HG02763 (cell line): ENCODE measurements around the gene METTL27.
"Not testable (repeated sequence)": the region's sequence is repeated elsewhere in the genome, so short reads cannot be mapped to it uniquely, and the experiment has no call there.

Source experiments
- ATAC-seq: cut with Tn5 transposase; IDR thresholded peaks from one replicate; pipeline ENCODE4 v1.9.1; 2021; ENCODE audit warnings: mild to moderate bottlenecking, moderate library complexity; ENCODE audit not compliant: unreplicated experiment

The METTL27 gene

DNA sequence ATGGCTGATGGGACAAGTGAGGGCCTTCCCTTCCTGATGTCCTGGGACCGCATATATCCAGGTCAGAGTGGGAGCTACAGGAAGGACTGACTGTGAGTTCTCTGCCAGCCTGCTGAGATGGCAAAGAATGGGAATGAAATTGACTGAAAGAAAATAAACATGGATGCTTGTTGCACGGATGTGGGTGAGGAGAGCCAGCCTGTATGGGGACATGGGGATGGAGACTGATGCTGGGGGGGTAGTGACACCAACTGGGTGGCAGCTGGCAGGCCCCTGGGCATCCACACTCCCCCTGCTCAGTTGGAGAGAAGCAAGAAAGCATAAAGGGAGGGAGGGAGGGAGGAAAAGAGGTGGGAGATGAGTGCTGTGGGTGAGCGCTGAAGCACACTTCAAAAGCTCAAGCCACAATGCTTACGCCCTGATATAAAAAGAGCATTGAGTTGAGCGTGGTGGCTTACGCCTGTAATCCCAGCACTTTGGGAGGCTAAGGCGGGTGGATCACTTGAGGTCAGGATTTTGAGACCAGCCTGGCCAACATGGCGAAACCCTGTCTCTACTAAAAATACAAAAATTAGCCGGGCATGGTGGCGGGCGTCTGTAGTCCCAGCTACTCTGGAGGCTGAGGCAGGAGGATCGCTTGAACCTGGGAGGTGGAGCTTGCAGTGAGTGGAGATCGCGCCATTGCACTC lies 20.6 kb downstream of the METTL27 start:
- not testable (repeated sequence) for ATAC-seq

- no peak for ATAC-seq
Observed at GRCh38 chr7:73820013-73820412, 22.3 kb downstream of the METTL27 start.

DNA sequence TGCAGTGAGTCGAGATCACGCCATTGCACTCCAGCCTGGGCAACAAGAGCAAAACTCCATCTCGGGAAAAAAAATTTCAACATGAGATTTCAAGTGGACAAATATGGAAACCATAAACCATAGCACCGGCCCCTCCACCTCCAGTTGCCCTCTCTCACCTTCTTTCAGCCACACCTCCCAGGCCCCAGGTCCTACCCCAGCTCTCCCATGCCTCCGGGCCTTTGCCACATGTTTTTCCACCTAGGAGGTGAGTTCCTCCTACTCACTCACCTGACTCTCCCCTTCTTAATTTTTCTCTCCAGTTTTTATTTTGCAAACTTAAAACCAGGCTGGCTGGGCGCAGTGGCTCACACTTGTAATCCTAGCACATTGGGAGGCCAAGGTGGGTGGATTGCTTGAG lies 25.2 kb downstream of the METTL27 start:
- no peak for ATAC-seq

- no peak for ATAC-seq
Observed at GRCh38 chr7:73815436-73815835, 26.9 kb downstream of the METTL27 start.

DNA sequence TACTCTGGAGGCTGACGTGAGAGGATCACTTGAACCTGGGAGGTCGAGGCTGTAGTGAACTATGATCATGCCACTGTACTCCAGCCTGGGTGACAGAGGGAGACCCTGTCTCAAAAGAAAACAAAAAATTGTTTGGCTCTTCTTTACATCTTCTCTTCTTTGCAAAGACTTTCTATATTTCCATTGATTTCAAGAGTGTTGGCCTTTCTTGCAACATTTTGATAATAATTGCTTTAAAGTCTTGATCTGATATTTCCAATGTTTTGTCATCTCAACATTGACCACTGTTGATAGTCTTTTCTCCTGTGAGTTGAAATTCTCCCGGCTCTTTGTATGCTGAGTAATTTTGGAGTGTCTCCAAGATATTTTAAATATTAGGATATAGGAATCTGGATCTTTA lies 29.3 kb downstream of the METTL27 start:
- ATAC-seq = no peak

- no peak for ATAC-seq
Observed at GRCh38 chr7:73811760-73812168, 30.6 kb downstream of the METTL27 start.

DNA sequence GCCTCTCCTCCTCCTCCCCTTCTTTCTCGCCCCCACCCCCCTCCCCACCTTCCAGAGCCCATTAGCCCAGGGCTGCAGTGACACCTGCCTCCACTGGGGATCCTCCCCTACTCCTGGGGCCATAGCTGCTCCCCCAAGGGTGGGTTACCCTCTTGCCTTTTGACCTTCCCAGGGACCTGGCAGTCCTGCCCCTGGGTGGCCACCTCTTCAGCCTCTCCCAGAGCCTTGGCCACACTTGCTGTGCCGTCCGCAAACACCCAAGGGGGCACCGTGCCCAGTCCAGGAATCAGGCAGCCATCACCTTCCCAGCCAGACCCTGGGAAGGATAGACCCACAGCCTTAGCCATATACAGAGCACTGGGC lies 31.3 kb downstream of the METTL27 start:
- no peak for ATAC-seq

DNA sequence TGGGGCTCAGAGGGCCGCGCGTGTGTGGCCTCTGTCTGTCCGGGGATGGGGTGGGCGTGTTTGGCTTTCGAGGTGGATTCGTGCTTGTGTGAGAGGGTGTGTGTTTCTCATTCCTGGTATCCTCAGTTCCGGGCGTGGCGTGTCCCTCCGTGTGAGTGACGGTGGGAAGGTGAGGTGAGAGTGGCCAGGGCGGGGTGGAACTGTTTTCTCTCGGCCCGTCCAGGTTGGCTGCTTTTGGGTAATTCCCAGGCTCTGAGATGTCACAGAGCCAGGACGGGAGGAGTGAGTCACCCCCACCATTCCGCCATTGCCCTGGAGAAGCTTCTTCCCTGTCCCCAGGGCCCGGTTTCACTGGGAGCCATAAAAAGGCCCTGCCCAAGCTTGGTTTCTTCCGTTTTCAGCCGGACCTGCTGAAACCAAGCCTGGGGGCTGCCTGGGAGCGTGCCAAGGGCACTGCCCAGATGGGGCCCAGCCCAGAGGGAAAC lies 32.8 kb downstream of the METTL27 start:
- no peak for ATAC-seq

DNA sequence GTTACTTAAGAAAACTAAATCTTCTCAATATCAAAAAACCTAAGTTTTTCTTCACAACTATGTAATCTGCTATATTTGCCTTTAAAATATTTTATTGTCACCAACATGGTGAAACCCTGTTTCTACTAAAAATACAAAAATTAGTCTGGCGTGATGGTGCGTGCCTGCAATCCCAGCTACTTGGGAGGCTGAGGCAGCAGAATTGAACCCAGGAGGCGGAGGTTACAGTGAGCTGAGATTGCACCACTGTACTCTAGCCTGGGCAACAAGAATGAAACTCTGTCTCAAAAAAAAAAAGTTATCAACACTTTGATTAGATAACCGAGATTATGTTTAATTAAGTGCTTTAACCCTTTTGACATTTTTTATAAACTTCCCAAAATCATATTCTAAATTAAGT lies 39.9 kb downstream of the METTL27 start:
- no peak for ATAC-seq

- ATAC-seq = no peak
Observed at GRCh38 chr7:73801577-73801976, 40.7 kb downstream of the METTL27 start.

DNA sequence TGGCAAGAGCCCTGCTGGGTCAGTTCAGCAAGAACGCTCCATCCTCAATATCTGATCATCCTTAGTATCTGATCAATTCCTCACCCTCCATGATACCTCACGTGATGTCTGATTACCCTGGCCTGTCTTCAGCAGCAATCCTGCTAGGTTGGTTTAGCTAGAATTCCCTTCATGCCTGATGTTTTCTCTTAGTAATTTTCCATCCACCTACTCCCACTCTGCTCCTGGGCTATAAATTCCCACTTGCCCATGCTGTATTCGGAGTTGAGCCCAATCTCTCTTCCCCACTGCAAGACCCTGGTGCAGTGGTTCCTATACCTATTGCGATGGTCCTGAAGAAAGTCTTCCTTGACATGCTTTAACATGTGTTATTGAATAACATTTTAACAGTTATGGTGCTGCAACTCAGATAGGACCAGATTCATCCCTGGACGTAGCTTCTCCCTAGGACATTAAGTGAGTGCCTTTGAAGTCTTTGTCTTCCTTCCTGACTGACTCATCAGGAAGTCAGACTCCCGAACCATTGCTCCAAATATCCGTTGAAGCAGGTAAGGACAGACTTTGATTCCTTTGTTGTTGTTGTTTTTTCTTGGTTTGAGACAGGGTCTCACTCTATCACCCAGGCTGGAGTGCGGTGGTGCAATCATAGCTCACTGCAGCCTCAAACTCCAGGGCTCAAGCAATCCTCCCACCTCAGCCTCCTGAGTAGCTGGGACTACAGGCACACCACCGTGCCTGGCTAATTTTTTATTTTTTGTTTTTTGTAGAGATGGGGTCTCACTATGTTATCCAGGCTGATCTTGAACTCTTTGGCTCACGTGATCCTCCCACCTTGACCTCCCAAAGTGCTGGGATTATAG lies 42.8 kb downstream of the METTL27 start:
- no peak for ATAC-seq

DNA sequence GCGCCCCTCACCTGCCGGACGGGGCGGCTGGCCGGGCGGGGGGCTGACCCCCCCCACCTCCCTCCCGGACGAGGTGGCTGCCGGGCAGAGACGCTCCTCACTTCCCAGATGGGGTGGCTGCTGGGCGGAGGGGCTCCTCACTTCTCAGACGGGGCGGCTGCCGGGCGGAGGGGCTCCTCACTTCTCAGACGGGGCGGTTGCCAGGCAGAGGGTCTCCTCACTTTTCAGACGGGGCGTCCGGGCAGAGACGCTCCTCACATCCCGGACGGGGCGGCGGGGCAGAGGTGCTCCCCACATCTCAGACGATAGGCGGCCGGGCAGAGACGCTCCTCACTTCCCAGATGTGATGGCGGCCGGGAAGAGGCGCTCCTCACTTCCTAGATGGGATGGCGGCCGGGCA lies 45.1 kb downstream of the METTL27 start:
- ATAC-seq = not testable (repeated sequence)

- ATAC-seq = not testable (repeated sequence)
Observed at GRCh38 chr7:73796656-73797055, 45.7 kb downstream of the METTL27 start.

DNA sequence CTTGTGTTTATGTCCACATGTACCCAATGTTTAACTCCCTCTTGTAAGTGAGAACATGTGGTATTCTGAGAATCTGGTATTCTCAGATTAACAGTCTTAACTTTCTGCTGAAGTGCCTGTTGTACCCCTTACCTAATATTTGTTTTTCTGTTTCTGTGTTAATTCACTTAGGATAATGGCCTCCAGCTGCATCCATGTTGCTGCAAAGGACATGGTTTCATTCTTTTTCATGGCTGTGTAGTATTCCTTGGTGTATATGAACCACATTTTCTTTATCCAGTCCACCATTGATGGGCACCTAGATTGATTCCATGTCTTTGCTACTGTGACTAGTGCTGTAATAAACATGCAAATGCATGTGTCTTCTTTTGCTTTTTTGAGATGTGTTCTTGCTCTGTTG lies 47.1 kb downstream of the METTL27 start:
- ATAC-seq = not testable (repeated sequence)

- not testable (repeated sequence) for ATAC-seq
Observed at GRCh38 chr7:73791170-73791690, 51.1 kb downstream of the METTL27 start.

DNA sequence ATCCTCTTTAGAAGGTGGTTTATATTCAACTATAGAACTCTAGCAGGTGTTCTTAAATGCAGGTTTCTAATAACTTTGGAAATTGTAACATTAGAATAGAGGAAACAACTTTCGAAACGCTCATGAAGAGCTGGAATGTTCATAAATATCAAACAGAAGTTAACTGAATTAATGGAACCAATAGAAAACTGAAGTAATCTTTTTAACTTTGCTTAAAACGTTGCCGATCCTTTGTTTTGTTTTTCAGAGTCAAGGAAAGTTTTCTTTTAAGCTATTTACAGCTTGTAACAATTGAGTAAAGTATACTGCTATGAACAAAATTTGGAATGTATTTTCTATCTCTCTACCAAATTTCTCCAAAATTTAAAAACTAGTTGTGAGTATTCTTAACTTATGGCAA lies 53.3 kb downstream of the METTL27 start:
- no peak for ATAC-seq

DNA sequence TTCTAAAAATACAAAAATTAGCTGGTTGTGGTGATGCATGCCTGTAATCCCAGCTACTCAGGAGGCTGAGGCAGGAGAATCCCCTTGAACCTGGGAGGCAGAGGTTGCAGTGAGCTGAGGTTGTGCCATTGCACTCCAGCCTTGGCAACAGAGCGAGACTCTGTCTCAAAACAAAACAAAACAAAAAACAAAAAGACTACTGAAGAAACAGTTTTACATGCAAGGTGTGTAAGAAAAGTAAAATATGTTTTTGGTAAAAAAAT lies 54.6 kb downstream of the METTL27 start:
- ATAC-seq = not testable (repeated sequence)

- ATAC-seq = no peak
Observed at GRCh38 chr7:73786588-73786987, 55.7 kb downstream of the METTL27 start.
